22Rv1 (cell line): ENCODE data around the gene CMAS.

Experiments
- H3K27ac ChIP-seq: fragments of 450-650 bp; 2 replicates; pipeline ENCODE4 v1.5.1; 2017
- CTCF ChIP-seq: fragments of 450-650 bp; IDR thresholded peaks from 2 replicates; pipeline ENCODE4 v1.5.1; 2017; ENCODE audit warnings: mild to moderate bottlenecking
- ZFX ChIP-seq: fragments of 450-650 bp; IDR thresholded peaks from 2 replicates; pipeline ENCODE4 v1.6.1; 2017; ENCODE audit warnings: antibody characterized with exemption, borderline replicate concordance

Gene CMAS

GRCh38 chr12:22059976-22060647 lies 14.1 kb downstream of the CMAS start:
- TF ChIP-seq CTCF (no peak), ZFX (no peak)
- H3K27ac ChIP-seq = no peak overlapping the region

GRCh38 chr12:22064968-22065367 lies 18.9 kb downstream of the CMAS start:
- H3K27ac ChIP-seq = no peak overlapping the region
- no peak for TF ChIP-seq CTCF
- no peak for TF ChIP-seq ZFX

GRCh38 chr12:22066310-22066709 lies 20.3 kb downstream of the CMAS start:
- TF ChIP-seq ZFX (no peak), CTCF (no peak)
- H3K27ac ChIP-seq = no peak overlapping the region

GRCh38 chr12:22069851-22070250 lies 23.8 kb downstream of the CMAS start:
- TF ChIP-seq ZFX (no peak), CTCF (no peak)
- no peak overlapping the region for H3K27ac ChIP-seq

- no peak overlapping the region for H3K27ac ChIP-seq
Measured at GRCh38 chr12:22082190-22082701, 36.2 kb downstream of the CMAS start.

GRCh38 chr12:22083167-22083566 lies 37.1 kb downstream of the CMAS start:
- no peak overlapping the region for H3K27ac ChIP-seq
- TF ChIP-seq CTCF (peak; percentile 75), ZFX (no peak)

More at GRCh38 chr12:22082190-22082701, 36.2 kb downstream of the CMAS start:
- TF ChIP-seq ZFX (no peak), CTCF (no peak)

GRCh38 chr12:22084852-22085251 lies 38.8 kb downstream of the CMAS start:
- H3K27ac ChIP-seq = no peak overlapping the region
- TF ChIP-seq CTCF = no peak
